KG1 (cell line): ENCODE data around the gene DHX15.

ENCODE experiments used
- DNase-seq: peaks from one replicate; lab custom pipeline; 2025; lab: John Stamatoyannopoulos, UW

The DHX15 gene

GRCh38 chr4:24582235-24582832, 2.0 kb downstream of the DHX15 start:
- no peak for DNase-seq

GRCh38 chr4:24578364-24578763, 6.0 kb downstream of the DHX15 start:
- DNase-seq: no peak

- DNase-seq: no peak
Measured at GRCh38 chr4:24576276-24576675, 8.1 kb downstream of the DHX15 start.

GRCh38 chr4:24574236-24574635, 10.1 kb downstream of the DHX15 start:
- DNase-seq: no peak

GRCh38 chr4:24573582-24573981, 10.8 kb downstream of the DHX15 start:
- DNase-seq: no peak

- DNase-seq: no peak
Measured at GRCh38 chr4:24570574-24571236, 13.6 kb downstream of the DHX15 start.

GRCh38 chr4:24570172-24570571, 14.2 kb downstream of the DHX15 start:
- no peak for DNase-seq

GRCh38 chr4:24569662-24570061, 14.7 kb downstream of the DHX15 start:
- no peak for DNase-seq

- no peak for DNase-seq
Measured at GRCh38 chr4:24568425-24568824, 15.9 kb downstream of the DHX15 start.

- no peak for DNase-seq
Measured at GRCh38 chr4:24565054-24565453, 19.3 kb downstream of the DHX15 start.

- no peak for DNase-seq
Measured at GRCh38 chr4:24564488-24564887, 19.9 kb downstream of the DHX15 start.

- no peak for DNase-seq
Measured at GRCh38 chr4:24561438-24562139, 22.8 kb downstream of the DHX15 start.

- DNase-seq: no peak
Measured at GRCh38 chr4:24560868-24561368, 23.4 kb downstream of the DHX15 start.

GRCh38 chr4:24559889-24560288, 24.5 kb downstream of the DHX15 start:
- DNase-seq: no peak

GRCh38 chr4:24559032-24559821, 25.1 kb downstream of the DHX15 start:
- DNase-seq: no peak

GRCh38 chr4:24557026-24558025, 27.0 kb downstream of the DHX15 start:
- DNase-seq: no peak

- DNase-seq: no peak
Measured at GRCh38 chr4:24551492-24552289, 32.7 kb downstream of the DHX15 start.

GRCh38 chr4:24550441-24551175, 33.7 kb downstream of the DHX15 start:
- DNase-seq: no peak

GRCh38 chr4:24547979-24548378, 36.4 kb downstream of the DHX15 start:
- DNase-seq: no peak
